22Rv1 (cell line): ENCODE measurements around the gene ADAP1.

ENCODE experiments used
- CTCF ChIP-seq: fragments of 450-650 bp; IDR thresholded peaks from 2 replicates; pipeline ENCODE4 v1.5.1; 2017; ENCODE audit warnings: mild to moderate bottlenecking
- ZFX ChIP-seq: fragments of 450-650 bp; IDR thresholded peaks from 2 replicates; pipeline ENCODE4 v1.6.1; 2017; ENCODE audit warnings: antibody characterized with exemption, borderline replicate concordance

GRCh38 chr7:891805-892204 lies 62.7 kb downstream of the ADAP1 start:
- TF ChIP-seq CTCF: no peak
- no peak for TF ChIP-seq ZFX
